B cell (primary cell): ENCODE data around the gene NXNL2. TPM values are rescaled to one million over a fixed set of nuclear protein-coding genes. Genes with fewer than 3 reads are reported as not detected.

Experiments used
- ATAC-seq: fragments of 200-7000 bp; cut with Tn5 transposase; one replicate; pipeline ENCODE4 v1.10.0; 2021; ENCODE audit warnings: low read depth, mild to moderate bottlenecking, moderate number of reproducible peaks, moderate library complexity
- CTCF ChIA-PET: fragments of 350-600 bp; sonication (Branson Sonifier 250); formaldehyde crosslinking; loops from one replicate; lab custom pipeline; 2021; ENCODE audit warnings: antibody characterized with exemption, inconsistent platforms; lab: Charles Lee
- POLR2A ChIA-PET: fragments of 350-600 bp; sonication (Branson Sonifier 250); formaldehyde crosslinking; loops from one replicate; lab custom pipeline; 2021; ENCODE audit warnings: antibody characterized with exemption; lab: Charles Lee
- DNase-seq: peaks from one replicate; pipeline ENCODE4 v3.0.0; 2013
- H2AFZ ChIP-seq: 2 replicates; pipeline ENCODE4 v1.6.1; 2012; ENCODE audit warnings: mild to moderate bottlenecking, low read depth, low read length; ENCODE audit not compliant: insufficient read depth, poor library complexity, severe bottlenecking
- H3K27ac ChIP-seq, 2 donors: 1 replicate in 1 of 2; 2 replicates in 1 of 2; pipeline ENCODE4 v1.5.1; 2012 to 2013; ENCODE audit warnings: low read length in 2 of 2, mild to moderate bottlenecking in 2 of 2, moderate library complexity in 1 of 2
- H3K27me3 ChIP-seq, 4 experiments: fragments of 200-600 bp in 1 of 4; sonication (generic) in 1 of 4; replicated peaks in 1 of 4; 1 replicate in 2 of 4; 2 replicates in 2 of 4; pipeline versions ENCODE4 v1.6.1 to v1.7.0; 2013 to 2016; ENCODE audit warnings: low read length in 3 of 4, mild to moderate bottlenecking in 2 of 4, mixed read lengths in 1 of 4, moderate library complexity in 1 of 4; ENCODE audit not compliant: insufficient read depth in 4 of 4, control insufficient read depth in 3 of 4; ENCODE audit errors: control extremely low read depth in 1 of 4
- H3K36me3 ChIP-seq, 2 experiments: replicated peaks in 1 of 2; 1 replicate in 1 of 2; 2 replicates in 1 of 2; pipeline versions ENCODE4 v1.6.1 to v1.7.1; 2013; ENCODE audit warnings: low read length in 1 of 2; ENCODE audit not compliant: insufficient read depth in 2 of 2, control insufficient read depth in 1 of 2; ENCODE audit errors: control extremely low read depth in 1 of 2, extremely low read depth in 1 of 2
- H3K4me1 ChIP-seq, 2 donors: fragments of 200-600 bp in 1 of 2; sonication (generic) in 1 of 2; 1 replicate in 1 of 2; 2 replicates in 1 of 2; pipeline versions ENCODE4 v1.5.1 to v1.6.1; 2013 to 2017; ENCODE audit warnings: low read length in 2 of 2; ENCODE audit not compliant: control insufficient read depth in 2 of 2, insufficient read depth in 2 of 2
- H3K4me2 ChIP-seq: replicated peaks from 2 replicates; pipeline ENCODE3; 2012; ENCODE audit warnings: mild to moderate bottlenecking, low read depth, low read length; ENCODE audit not compliant: poor library complexity, severe bottlenecking
- H3K4me3 ChIP-seq, 5 experiments: fragments of 200-600 bp in 1 of 5; sonication (generic) in 1 of 5; 1 replicate in 3 of 5; 2 replicates in 2 of 5; pipeline versions ENCODE4 v1.5.1 to v1.7.0; 2011 to 2016; ENCODE audit warnings: low read length in 4 of 5, mild to moderate bottlenecking in 4 of 5, low read depth in 2 of 5, control low read depth in 1 of 5, moderate library complexity in 1 of 5; ENCODE audit not compliant: insufficient read depth in 1 of 5; ENCODE audit errors: control extremely low read depth in 1 of 5, extremely low read depth in 1 of 5
- H3K79me2 ChIP-seq: fragments of 200-600 bp; sonication (generic); one replicate; pipeline ENCODE4 v1.6.0; 2016; ENCODE audit warnings: low read length; ENCODE audit not compliant: control insufficient read depth, insufficient read depth
- H3K9ac ChIP-seq: fragments of 200-600 bp; sonication (generic); 2 replicates; pipeline ENCODE4 v1.6.1; 2017; ENCODE audit warnings: mild to moderate bottlenecking, low read length, moderate library complexity
- H3K9me3 ChIP-seq, 3 donors: one replicate each; pipeline versions ENCODE4 v1.6.1 to v1.7.1; 2013; ENCODE audit warnings: low read length in 2 of 3; ENCODE audit not compliant: control insufficient read depth in 2 of 3, insufficient read depth in 1 of 3; ENCODE audit errors: control extremely low read depth in 1 of 3
- H4K20me1 ChIP-seq: 2 replicates; pipeline ENCODE4 v1.6.0; 2012; ENCODE audit warnings: mild to moderate bottlenecking, low read length; ENCODE audit not compliant: insufficient read depth, control insufficient read depth, poor library complexity, severe bottlenecking
- H3K27ac Mint-ChIP-seq: one replicate; pipeline ENCODE4 v1.8.0; 2021; ENCODE audit warnings: mixed read lengths
- H3K27me3 Mint-ChIP-seq: one replicate; pipeline ENCODE4 v1.8.0; 2021; ENCODE audit warnings: mixed read lengths
- H3K4me1 Mint-ChIP-seq: one replicate; pipeline ENCODE4 v1.8.0; 2021; ENCODE audit warnings: mixed read lengths
- H3K4me3 Mint-ChIP-seq: one replicate; pipeline ENCODE4 v1.8.0; 2021; ENCODE audit warnings: mixed read lengths
- H3K9me3 Mint-ChIP-seq: one replicate; pipeline ENCODE4 v1.8.0; 2022; ENCODE audit warnings: mixed read lengths; ENCODE audit not compliant: insufficient read depth
- CTCF ChIP-seq: fragments of 200-600 bp; IDR thresholded peaks from one replicate; pipeline ENCODE4 v1.8.0; 2022; ENCODE audit warnings: antibody characterized with exemption, mild to moderate bottlenecking
- EZH2 ChIP-seq: IDR thresholded peaks from 2 replicates; pipeline ENCODE4 v1.6.1; 2012; ENCODE audit warnings: borderline replicate concordance, low read depth, mild to moderate bottlenecking, moderate library complexity, low read length; ENCODE audit not compliant: insufficient read depth, poor library complexity, severe bottlenecking
- WGBS: methylation state at CpG from one replicate; pipeline ENCODE4 v1.1.5; 2013; ENCODE audit warnings: missing lambda C conversion rate; ENCODE audit not compliant: insufficient coverage; 5-methylcytosine and 5-hydroxymethylcytosine counted together
- intact Hi-C: fragments of 100-400 bp; cut with micrococcal nuclease; formaldehyde crosslinking; loops from one replicate; pipeline ENCODE4 v1.10.0; 2022
- polyA plus RNA-seq: library from polyadenylated mRNA; depleted of rRNA; stranded (reverse); fragments of >200 nt; gene quantifications from 2 replicates; pipeline ENCODE4 v1.2.3, GENCODE V29; 2012
- total RNA-seq, 2 donors: library from RNA; stranded (reverse); fragments of 120-200 nt in 1 of 2; gene quantifications; 1 replicate in 1 of 2; 2 replicates in 1 of 2; pipeline versions ENCODE4 v1.2.3 to v1.2.4, GENCODE V29; 2013 to 2022

Gene NXNL2
- total and polyA plus RNA-seq, 2 donors (not counting 1 experiment from before 2014, with no cell fraction given): not detected

GRCh38 chr9:88572684-88573083 is 37.7 kb downstream of the NXNL2 start:
- Histone ChIP-seq H4K20me1 (no peaks in the 10 kb centered on the region), H3K36me3 (no peaks in the 10 kb centered on the region), H3K27me3 (no peaks in the 10 kb centered on the region), H3K9me3 (no peaks in the 10 kb centered on the region), H2AFZ (no peak overlapping the region), H3K27ac (no peak overlapping the region), H3K4me1 (no peaks in the 10 kb centered on the region), H3K9ac (no peak overlapping the region), H3K4me3 (no peak overlapping the region), H3K4me2 (no peak overlapping the region), H3K79me2 (no peaks in the 10 kb centered on the region)
- WGBS: 98% methylated on average over 4 of the region's 7 CpGs
- Mint-ChIP-seq H3K4me3 (no peak overlapping the region), H3K27ac (no peak overlapping the region), H3K9me3 (no peaks in the 10 kb centered on the region), H3K4me1 (no peaks in the 10 kb centered on the region), H3K27me3 (peaks cover 19% of the 10 kb centered on the region)
- ChIA-PET POLR2A (no interaction called here), CTCF (no interaction called here)
- DNase-seq: no peak
- intact Hi-C loops: no loop called here
- TF ChIP-seq CTCF (no peak), EZH2 (no peak)
- no peak for ATAC-seq

GRCh38 chr9:88574953-88575352 is 40.0 kb downstream of the NXNL2 start:
- Histone ChIP-seq H3K27ac (no peak overlapping the region), H3K27me3 (no peaks in the 10 kb centered on the region), H3K36me3 (no peaks in the 10 kb centered on the region), H3K9me3 (peaks cover 0 to 4% (median 0%) of the 10 kb centered on the region in 3 donors), H2AFZ (no peak overlapping the region), H3K4me3 (no peak overlapping the region), H4K20me1 (no peaks in the 10 kb centered on the region), H3K9ac (no peak overlapping the region), H3K79me2 (no peaks in the 10 kb centered on the region), H3K4me1 (peaks cover 4 to 6% of the 10 kb centered on the region in 2 donors), H3K4me2 (no peak overlapping the region)
- Mint-ChIP-seq H3K9me3 (no peaks in the 10 kb centered on the region), H3K27me3 (peaks cover 19% of the 10 kb centered on the region), H3K4me3 (no peak overlapping the region), H3K27ac (no peak overlapping the region), H3K4me1 (peaks cover 4% of the 10 kb centered on the region)
- ChIA-PET POLR2A (no interaction called here), CTCF (interaction anchor here (1.1 to 1.3 kb wide), 2 partner anchors 9 to 12 kb away, joined by 4 to 5 read pairs; no protein-coding TSS in a partner anchor)
- DNase-seq (no peak), ATAC-seq (no peak)
- TF ChIP-seq EZH2 (no peak), CTCF (no peak)
- intact Hi-C loops: loop anchor here (5.0 kb wide), 1 partner anchor 898 kb away; no protein-coding TSS in a partner anchor
- 21% methylated on average over 4 of the region's 7 CpGs for WGBS
